Measurements from ENCODE around the gene FAM210B. TPM values are rescaled to one million over a fixed set of nuclear protein-coding genes. Genes with fewer than 3 reads are reported as not detected.
A peak's percentile ranks its signal among the peaks of the same experiment; 100 is the strongest.

The FAM210B gene
- total and polyA plus RNA-seq, 9 of the 15 experiments (the other 6 are each of a cell fraction or from before 2014, with no cell fraction given) = 12.1 to 87.3 (median 47.6) TPM

- TF ChIP-seq ZBTB49 (CRISPR knock-in tag; IDR thresholded peaks at IDR 0.05; ENCODE audit: borderline replicate concordance) (no peak), NFYB (IDR thresholded peaks at IDR 0.05; ENCODE audit: extremely low read depth, insufficient read length) (peak; percentile 90), ASH1L (IDR thresholded peaks at IDR 0.05; ENCODE audit: borderline replicate concordance, low read depth, partially characterized antibody) (peak; percentile 88), BCOR (IDR thresholded peaks at IDR 0.05) (peak; percentile 38; the same call in 1 of the 2 replicates), ARID1B (IDR thresholded peaks at IDR 0.05) (peak; percentile 41; the same call in 1 of the 2 replicates), TBL1XR1 (IDR thresholded peaks at IDR 0.05; ENCODE audit: low read length in 2 of 2) (peak in 1 of 2 experiments; percentile 88; a peak in 2 of 4 replicates), CLOCK (CRISPR knock-in tag; IDR thresholded peaks at IDR 0.05; ENCODE audit: borderline replicate concordance) (no peak), ZBTB17 (CRISPR knock-in tag; IDR thresholded peaks at IDR 0.05) (peak; percentile 100), GTF2E2 (tag; IDR thresholded peaks at IDR 0.05) (no peak), MED1 (CRISPR knock-in tag; IDR thresholded peaks at IDR 0.05; ENCODE audit: borderline replicate concordance) (no peak), HSF4 (CRISPR knock-in tag; IDR thresholded peaks at IDR 0.05; ENCODE audit: borderline replicate concordance) (no peak), SMARCA4 (IDR thresholded peaks at IDR 0.05) (peak; percentile 38), MTA1 (IDR thresholded peaks at IDR 0.05; ENCODE audit: borderline replicate concordance) (peak; percentile 92), KDM4B (IDR thresholded peaks at IDR 0.05; ENCODE audit: borderline replicate concordance in 2 of 2, low read depth in 1 of 2) (no peak), ZNF436 (CRISPR knock-in tag; IDR thresholded peaks at IDR 0.05) (no peak), ARNT (IDR thresholded peaks at IDR 0.05) (peak; percentile 20 to 61; a peak in 1 of 4 replicates), ZFP30 (CRISPR knock-in tag; IDR thresholded peaks at IDR 0.05; ENCODE audit: borderline replicate concordance) (no peak), ID3 (CRISPR knock-in tag; IDR thresholded peaks at IDR 0.05) (no peak), ID3 (tag; IDR thresholded peaks at IDR 0.05) (peak; percentile 89)
Observed at GRCh38 chr20:56392132-56392880, 33.5 kb downstream of the FAM210B start, which contains the start of the genes AURKA and CSTF1 (continued).
